Measurements from ENCODE around the gene POU6F2.

DNA sequence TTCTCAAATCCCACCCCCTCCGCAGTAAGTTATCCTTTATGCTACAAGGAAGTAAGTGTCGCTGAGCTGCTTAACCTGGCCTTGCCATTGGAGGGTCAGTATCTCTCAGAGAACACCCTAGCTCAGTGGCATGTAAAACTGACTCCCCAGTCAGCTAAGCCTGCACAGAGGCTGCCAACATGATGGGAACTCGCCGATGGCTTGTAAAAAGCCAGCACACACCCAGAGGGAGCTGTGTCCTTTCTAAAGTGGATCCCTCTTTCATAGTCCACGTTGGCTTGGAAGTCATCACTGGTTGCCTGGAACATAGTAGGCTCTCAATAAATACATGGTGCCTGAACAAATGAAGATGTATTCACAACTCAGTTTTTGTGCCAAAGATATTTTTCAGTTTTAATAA is 339.4 kb downstream of the POU6F2 start:
- TF ChIP-seq CTCF (conservative IDR thresholded peaks at IDR 0.05; ENCODE audit: low read length) = no peak
- no peak for TF ChIP-seq EZH2phosphoT487 (IDR thresholded peaks at IDR 0.05; ENCODE audit: borderline replicate concordance)

Measured in Loucy (cell line).